Ishikawa (cell line): ENCODE results near the gene LRFN5.

Source experiments
- CEBPB ChIP-seq: IDR thresholded peaks from 2 replicates; pipeline ENCODE4 v1.6.1; 2012
- FOXM1 ChIP-seq: IDR thresholded peaks from 2 replicates; pipeline ENCODE4 v1.6.1; 2012; ENCODE audit warnings: low read depth, borderline replicate concordance
- RAD21 ChIP-seq: IDR thresholded peaks from 2 replicates; pipeline ENCODE4 v1.6.1; 2012; ENCODE audit warnings: low read depth
- REST ChIP-seq: IDR thresholded peaks from 2 replicates; pipeline ENCODE4 v1.6.1; 2012; ENCODE audit warnings: low read depth, mild to moderate bottlenecking

- no peak for TF ChIP-seq RAD21
- TF ChIP-seq REST: no peak
- no peak for TF ChIP-seq CEBPB
- TF ChIP-seq FOXM1: no peak
Measured at GRCh38 chr14:41606282-41606531, 469 bp upstream of the LRFN5 start.
